Muscle layer of duodenum (tissue), 2 donors: ENCODE results near the gene MLF1.

Source experiments
- H3K27ac ChIP-seq: one replicate; pipeline ENCODE4 v1.7.0; 2013; ENCODE audit warnings: mild to moderate bottlenecking, low read length
- H3K27me3 ChIP-seq: one replicate; pipeline ENCODE4 v1.7.0; 2013; ENCODE audit warnings: low read depth, mild to moderate bottlenecking, control low read depth, low read length
- H3K36me3 ChIP-seq, 2 donors: one replicate each; pipeline ENCODE4 v1.7.0; 2013; ENCODE audit warnings: low read length in 2 of 2, control low read depth in 1 of 2, mild to moderate bottlenecking in 1 of 2; ENCODE audit not compliant: insufficient read depth in 2 of 2, control insufficient read depth in 1 of 2
- H3K4me1 ChIP-seq, 2 donors: one replicate each; pipeline ENCODE4 v1.7.0; 2013; ENCODE audit warnings: low read length in 2 of 2, mild to moderate bottlenecking in 2 of 2, control low read depth in 1 of 2, moderate library complexity in 1 of 2; ENCODE audit not compliant: insufficient read depth in 2 of 2, control insufficient read depth in 1 of 2
- H3K4me3 ChIP-seq, 2 donors: one replicate each; pipeline ENCODE4 v1.7.0; 2013; ENCODE audit warnings: low read length in 2 of 2, low read depth in 1 of 2, mild to moderate bottlenecking in 1 of 2
- H3K9me3 ChIP-seq, 2 donors: one replicate each; pipeline ENCODE4 v1.7.0; 2013; ENCODE audit warnings: low read length in 2 of 2, control low read depth in 1 of 2, mild to moderate bottlenecking in 1 of 2; ENCODE audit not compliant: control insufficient read depth in 1 of 2
- donor health status: healthy.

MLF1 gene

GRCh38 chr3:158590223-158590622 is 19.2 kb downstream of the MLF1 start:
- H3K4me3 ChIP-seq: no peak overlapping the region
- H3K9me3 ChIP-seq: no peaks in the 10 kb centered on the region
- no peak overlapping the region for H3K27ac ChIP-seq
- no peaks in the 10 kb centered on the region for H3K27me3 ChIP-seq
- H3K4me1 ChIP-seq: no peaks in the 10 kb centered on the region
- H3K36me3 ChIP-seq: no peaks in the 10 kb centered on the region

GRCh38 chr3:158600787-158601186 is 29.8 kb downstream of the MLF1 start:
- Histone ChIP-seq H3K36me3 (peaks cover 0 to 14% of the 10 kb centered on the region in 2 donors), H3K4me1 (no peaks in the 10 kb centered on the region), H3K4me3 (no peak overlapping the region), H3K9me3 (no peaks in the 10 kb centered on the region), H3K27ac (no peak overlapping the region), H3K27me3 (no peaks in the 10 kb centered on the region)

- H3K36me3 ChIP-seq: peaks cover 0 to 14% of the 10 kb centered on the region in 2 donors
- H3K9me3 ChIP-seq: no peaks in the 10 kb centered on the region
- H3K27me3 ChIP-seq: no peaks in the 10 kb centered on the region
- no peak overlapping the region for H3K27ac ChIP-seq
- no peaks in the 10 kb centered on the region for H3K4me1 ChIP-seq
- H3K4me3 ChIP-seq: no peak overlapping the region
These were observed 31.2 kb downstream of the MLF1 start for GRCh38 chr3:158602227-158602626.

DNA sequence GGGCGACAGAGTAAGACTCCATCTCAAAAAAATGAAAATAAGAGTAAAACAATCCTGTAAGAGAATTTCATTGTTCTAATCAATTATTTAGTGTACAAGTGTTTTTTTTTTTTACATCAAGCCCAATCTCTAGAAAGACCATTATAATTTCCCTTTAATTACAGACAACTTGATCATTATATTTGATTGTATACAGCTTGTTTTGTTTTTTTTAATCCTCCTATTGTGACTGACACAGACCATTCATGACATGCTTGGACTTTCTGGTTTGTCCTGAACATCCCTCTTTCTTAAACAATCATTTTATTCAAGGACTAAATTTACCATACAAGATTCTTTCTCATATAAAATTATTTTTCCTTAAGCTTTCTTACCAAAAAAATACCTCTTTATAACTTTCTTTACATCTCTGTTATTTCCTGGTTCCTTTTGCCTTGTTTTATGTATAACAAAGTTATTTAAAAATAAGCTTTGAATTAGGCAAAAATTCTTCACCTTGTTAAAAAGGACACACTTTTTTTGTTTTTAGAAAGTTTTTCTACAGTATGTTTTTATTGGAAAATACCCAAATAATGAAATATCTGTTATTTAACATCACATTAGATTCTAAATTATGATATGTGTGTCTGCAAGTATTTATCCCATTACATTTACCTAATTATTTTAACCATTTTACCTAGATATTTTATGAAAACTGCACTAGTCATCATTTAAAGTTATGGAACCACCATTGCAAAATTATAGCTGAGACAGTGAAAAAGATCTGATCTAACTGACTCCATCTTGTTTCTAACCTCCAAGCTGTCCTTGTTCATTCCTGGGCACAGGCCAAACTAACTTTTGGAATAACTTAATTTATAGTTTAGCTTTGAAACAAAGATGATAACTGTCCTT is 47.2 kb downstream of the MLF1 start:
- H3K9me3 ChIP-seq: no peaks in the 10 kb centered on the region
- H3K27ac ChIP-seq: no peak overlapping the region
- no peak overlapping the region for H3K4me3 ChIP-seq
- no peaks in the 10 kb centered on the region for H3K4me1 ChIP-seq
- H3K36me3 ChIP-seq: no peaks in the 10 kb centered on the region
- H3K27me3 ChIP-seq: no peaks in the 10 kb centered on the region

- H3K36me3 ChIP-seq: no peaks in the 10 kb centered on the region
- no peak overlapping the region for H3K4me3 ChIP-seq
- H3K27ac ChIP-seq: no peak overlapping the region
- no peaks in the 10 kb centered on the region for H3K4me1 ChIP-seq
- no peaks in the 10 kb centered on the region for H3K27me3 ChIP-seq
- no peaks in the 10 kb centered on the region for H3K9me3 ChIP-seq
These were observed 54.9 kb downstream of the MLF1 start for GRCh38 chr3:158625881-158626280.

- Histone ChIP-seq H3K27ac (no peak overlapping the region), H3K4me3 (no peak overlapping the region), H3K4me1 (no peaks in the 10 kb centered on the region), H3K9me3 (no peaks in the 10 kb centered on the region), H3K27me3 (no peaks in the 10 kb centered on the region), H3K36me3 (no peaks in the 10 kb centered on the region)
These were observed 61.0 kb downstream of the MLF1 start for GRCh38 chr3:158631981-158632380.

DNA sequence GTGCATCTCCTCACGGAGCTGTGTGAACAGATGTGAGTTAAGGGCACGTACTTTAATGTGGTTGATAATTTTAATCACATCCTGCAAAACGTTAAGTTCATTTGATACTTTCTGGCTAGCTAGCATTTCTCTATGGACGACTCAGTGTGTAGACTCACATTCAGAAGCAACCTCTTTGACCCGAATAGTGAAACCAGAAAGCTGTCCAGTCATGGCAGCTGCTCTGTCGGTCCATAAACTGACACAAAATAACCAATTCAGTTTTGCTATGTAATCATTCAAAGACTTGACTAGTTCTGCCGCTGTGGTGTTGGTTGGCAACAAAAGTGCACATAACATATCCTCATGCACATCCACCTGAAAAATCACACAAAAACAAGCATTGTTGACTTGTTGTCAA is 69.7 kb downstream of the MLF1 start:
- H3K27ac ChIP-seq: no peak overlapping the region

GRCh38 chr3:158642005-158642404 is 71.0 kb downstream of the MLF1 start:
- Histone ChIP-seq H3K36me3 (no peaks in the 10 kb centered on the region), H3K27me3 (no peaks in the 10 kb centered on the region), H3K9me3 (no peaks in the 10 kb centered on the region), H3K27ac (no peak overlapping the region), H3K4me1 (peaks cover 0 to 21% of the 10 kb centered on the region in 2 donors), H3K4me3 (no peak overlapping the region)

More for the DNA sequence above, 69.7 kb downstream of the MLF1 start:
- H3K4me3 ChIP-seq: no peak overlapping the region
- H3K4me1 ChIP-seq: peaks cover 0 to 9% of the 10 kb centered on the region in 2 donors
- H3K36me3 ChIP-seq: no peaks in the 10 kb centered on the region
- no peaks in the 10 kb centered on the region for H3K27me3 ChIP-seq
- no peaks in the 10 kb centered on the region for H3K9me3 ChIP-seq

- Histone ChIP-seq H3K27ac (no peak overlapping the region), H3K4me3 (no peak overlapping the region), H3K27me3 (no peaks in the 10 kb centered on the region)
These were observed 71.6 kb downstream of the MLF1 start for GRCh38 chr3:158642474-158643210.

DNA sequence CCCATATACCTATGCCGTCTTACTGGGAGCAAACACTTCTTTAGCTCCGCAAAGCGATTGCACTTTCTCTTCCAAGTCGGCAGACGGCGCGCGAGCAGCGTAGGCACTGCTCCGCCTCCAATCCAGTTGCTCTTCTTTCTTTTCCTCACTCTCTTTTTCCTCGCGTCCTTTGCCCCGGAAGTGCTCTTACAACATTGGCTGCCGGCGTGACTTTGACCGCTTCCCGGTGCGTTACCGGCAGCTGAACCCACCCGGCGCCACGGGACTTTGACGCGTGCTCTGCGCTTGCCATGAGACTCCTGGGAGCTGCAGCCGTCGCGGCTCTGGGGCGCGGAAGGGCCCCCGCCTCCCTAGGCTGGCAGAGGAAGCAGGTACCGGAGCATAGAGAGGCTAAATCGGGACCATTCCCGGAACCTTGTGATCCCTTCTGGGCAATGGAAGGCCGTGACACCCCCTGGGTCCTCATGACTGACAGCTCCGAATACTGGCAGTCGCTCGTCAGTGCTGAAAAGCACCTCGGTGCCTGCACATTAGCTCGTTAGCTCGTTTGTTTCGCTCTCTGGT is 73.4 kb downstream of the MLF1 start, which contains the start of gene GFM1:
Gene GFM1, plus strand, starts transcription at position 183 of the 564 bp plus-strand sequence. Its CDS starts 108 bp downstream, at position 291.
- H3K27ac ChIP-seq: peak within 1 kb of the TSS; percentile 85
- H3K36me3 ChIP-seq: peaks cover 0 to 19% of the 10 kb centered on the region in 2 donors
- no peaks in the 10 kb centered on the region for H3K9me3 ChIP-seq
- peaks cover 0 to 21% of the 10 kb centered on the region in 2 donors for H3K4me1 ChIP-seq
- no peaks in the 10 kb centered on the region for H3K27me3 ChIP-seq
- H3K4me3 ChIP-seq: peak within 1 kb of the TSS; percentile 97 to 99

More at GRCh38 chr3:158642474-158643210, 71.6 kb downstream of the MLF1 start:
- H3K36me3 ChIP-seq: peaks cover 0 to 5% of the 10 kb centered on the region in 2 donors
- H3K9me3 ChIP-seq: no peaks in the 10 kb centered on the region
- peaks cover 0 to 21% of the 10 kb centered on the region in 2 donors for H3K4me1 ChIP-seq

- Histone ChIP-seq H3K27ac (no peak overlapping the region), H3K4me3 (no peak overlapping the region), H3K9me3 (no peaks in the 10 kb centered on the region), H3K27me3 (no peaks in the 10 kb centered on the region), H3K4me1 (peaks cover 0 to 20% of the 10 kb centered on the region in 2 donors), H3K36me3 (peaks cover 34 to 60% of the 10 kb centered on the region in 2 donors)
These were observed 78.8 kb downstream of the MLF1 start for GRCh38 chr3:158649791-158650190.
